Left renal cortex interstitium (tissue), 4 donors: ENCODE measurements around the gene TRRAP. TPM values are rescaled to one million over a fixed set of nuclear protein-coding genes. Genes with fewer than 3 reads are reported as not detected.

Source experiments
- DNase-seq, 4 donors: peaks; one replicate each; pipeline ENCODE4 v3.0.0-alpha.2; 2013; ENCODE audit warnings: low read depth in 4 of 4, low spot score in 2 of 4, missing footprints in 1 of 4
- polyA plus RNA-seq, 4 donors: library from polyadenylated mRNA; unstranded; fragments of 120-200 nt; gene quantifications; one replicate each; pipeline ENCODE4 v1.2.1, GENCODE V29; 2013; ENCODE audit not compliant: insufficient read length in 4 of 4

The TRRAP gene
- polyA plus RNA-seq, 4 donors, result 31.5 to 51.7 (median 39.0) TPM

DNA sequence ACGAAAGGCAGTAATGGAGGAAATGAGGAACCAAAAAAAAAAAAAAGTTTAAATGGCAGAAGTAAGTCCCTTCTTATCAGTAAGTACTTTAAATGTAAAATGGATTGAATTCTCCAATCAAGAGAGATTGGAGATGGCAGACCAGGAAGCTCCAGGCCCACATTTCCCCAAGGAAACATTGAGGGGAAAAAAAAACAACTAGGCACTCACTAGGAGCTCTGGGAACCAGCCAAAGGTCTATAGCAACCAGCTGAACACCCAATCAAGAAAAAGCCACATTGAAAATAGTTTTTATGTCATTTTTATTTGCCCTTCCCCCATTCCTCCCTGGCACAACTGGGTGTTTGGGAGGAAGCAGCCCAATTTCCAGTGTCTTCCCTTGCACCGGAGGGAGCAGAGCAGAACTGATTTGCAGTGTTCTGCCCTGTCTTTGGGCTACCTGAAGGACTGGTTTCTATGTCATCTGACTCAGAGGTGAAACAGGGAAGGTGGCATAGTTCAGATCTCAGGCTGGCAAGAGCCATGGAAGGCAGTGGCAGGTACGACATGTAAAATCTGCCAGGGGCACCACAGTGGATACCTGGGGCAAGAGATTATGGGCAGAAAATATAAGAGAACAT, 143.7 kb downstream of the TRRAP start:
- no peak for DNase-seq

DNA sequence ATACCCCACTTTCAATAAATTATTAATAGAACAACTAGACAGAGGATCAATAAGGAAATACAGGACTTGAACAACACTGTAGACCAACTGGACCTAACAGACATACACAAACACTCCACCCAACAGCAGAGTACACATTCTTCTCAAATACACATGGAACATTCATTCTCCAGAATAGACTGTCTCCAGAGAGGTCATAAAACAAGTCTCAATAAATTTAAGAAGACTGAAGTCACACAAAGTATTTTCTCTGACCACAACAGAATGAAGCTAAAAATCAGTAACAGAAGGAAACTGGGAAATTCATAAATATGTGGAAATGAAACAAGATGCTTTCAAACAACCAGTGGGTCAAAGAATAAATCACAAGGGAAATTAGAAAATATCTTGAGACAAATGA, 145.7 kb downstream of the TRRAP start:
- DNase-seq, result no peak

DNA sequence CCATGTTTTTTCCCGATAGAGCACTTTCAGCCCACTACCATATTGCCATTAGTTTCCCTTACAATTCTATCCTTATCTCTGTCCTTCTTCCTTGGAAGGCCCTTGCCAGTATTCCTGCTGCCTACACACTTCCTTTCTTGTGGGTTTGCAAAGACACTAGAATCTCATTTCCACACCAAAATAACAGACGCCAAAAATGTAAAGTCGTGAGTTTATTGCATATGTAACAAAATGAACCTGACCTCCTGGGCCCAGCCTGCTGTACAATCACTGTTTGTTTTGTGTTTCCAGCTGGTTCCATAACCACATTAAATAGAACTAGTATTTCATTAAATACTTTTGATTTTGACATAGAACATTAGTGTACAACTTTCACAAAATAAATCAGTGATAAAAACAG, 148.9 kb downstream of the TRRAP start:
- DNase-seq, result no peak

DNA sequence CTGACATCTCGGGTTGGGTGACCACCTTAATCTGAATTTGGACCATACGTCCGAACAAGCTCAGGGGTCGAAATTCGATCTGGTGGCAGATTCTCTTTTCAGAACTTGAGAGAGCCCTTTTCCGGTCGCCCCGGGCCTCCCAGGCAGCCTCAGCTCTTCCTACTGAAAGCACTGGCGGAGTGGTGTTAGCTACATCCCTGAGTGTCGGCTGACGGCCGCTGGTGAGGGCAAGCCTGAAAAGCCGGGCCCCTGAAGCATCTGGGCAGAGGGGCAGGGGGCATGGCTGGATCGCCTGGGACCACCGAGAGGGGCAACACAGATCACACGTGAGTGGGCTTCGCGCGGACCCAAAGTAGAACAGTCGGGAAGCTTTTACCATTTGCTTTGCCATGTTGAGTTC, 149.5 kb downstream of the TRRAP start:
- no peak for DNase-seq

DNA sequence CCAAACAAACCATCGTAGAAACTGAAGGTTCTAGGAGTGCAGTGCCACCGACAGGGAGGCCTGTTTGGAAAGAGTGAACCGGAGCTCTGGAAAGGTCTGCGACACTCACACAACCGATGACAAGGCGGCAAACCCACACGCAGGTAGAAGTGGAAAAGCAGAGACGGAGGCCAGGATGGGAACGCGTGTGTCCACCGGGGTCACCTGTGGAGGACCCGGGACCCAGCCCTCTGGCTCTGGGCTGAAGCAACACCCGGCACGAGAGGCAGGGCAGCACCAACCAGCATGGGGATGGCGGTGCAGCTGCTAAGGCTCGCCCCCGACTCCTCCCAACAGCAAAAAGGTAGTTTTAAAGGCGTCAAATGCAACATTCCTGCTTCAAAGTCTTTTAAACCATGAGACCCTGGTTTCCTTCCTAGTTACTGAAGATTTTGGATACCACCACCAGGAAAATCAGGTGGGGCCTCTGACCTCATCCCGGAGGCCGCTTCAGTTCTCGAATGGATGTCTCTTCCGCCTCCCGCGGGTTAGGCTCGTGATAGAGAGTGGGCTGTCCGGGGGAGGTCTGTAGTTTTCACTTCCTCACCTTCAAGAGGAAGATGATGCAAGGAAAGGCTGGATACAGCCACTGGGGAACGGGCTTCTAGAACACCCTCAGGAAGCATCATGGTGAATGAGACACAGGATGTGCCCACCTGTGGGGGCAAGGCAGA, 150.1 kb downstream of the TRRAP start:
- DNase-seq, result no peak

DNA sequence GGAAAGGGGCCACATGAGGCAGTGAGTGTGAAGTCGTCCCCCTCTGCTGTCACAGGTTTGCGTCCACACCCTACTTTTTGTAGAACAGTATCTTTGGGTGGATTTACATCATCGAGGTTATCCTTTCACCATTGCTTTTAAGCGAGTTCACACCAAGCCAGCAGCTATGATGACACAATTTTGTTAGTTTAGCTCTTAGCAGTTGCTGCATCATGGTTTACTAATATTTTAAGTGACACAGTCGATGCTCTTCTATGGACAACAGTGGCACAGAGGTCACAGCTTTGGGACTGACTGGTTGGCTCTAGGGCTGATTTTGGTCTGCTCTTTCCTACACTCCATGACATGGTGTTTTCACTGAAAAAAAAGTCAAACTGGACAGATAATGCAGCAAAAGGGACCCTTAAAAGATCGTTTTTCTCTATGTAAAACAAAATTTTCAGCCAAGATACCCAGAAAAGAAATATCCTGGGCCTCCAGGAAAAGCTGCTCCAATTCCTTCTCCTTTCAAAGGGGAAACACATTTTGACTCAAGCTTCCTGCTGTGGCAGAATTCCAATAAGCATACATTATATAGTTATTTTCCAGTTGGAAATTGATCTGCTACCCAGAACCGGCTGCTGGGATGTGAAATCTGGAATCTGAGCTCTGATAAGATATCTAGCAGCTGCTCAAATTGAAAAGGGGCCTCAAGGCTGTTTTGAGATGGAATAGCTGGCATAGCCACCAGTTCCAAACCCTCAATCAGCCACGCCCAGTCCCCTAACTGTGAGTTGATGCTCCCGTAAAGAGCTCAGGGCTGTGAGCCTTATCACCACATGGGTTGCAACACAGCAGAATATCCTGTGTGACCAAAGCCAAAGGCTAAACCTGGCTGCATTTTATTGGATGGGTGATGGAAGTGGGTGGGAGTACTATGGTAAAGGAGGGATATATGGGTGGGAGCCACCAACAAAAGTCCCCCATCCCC, 151.4 kb downstream of the TRRAP start:
- no peak for DNase-seq

DNA sequence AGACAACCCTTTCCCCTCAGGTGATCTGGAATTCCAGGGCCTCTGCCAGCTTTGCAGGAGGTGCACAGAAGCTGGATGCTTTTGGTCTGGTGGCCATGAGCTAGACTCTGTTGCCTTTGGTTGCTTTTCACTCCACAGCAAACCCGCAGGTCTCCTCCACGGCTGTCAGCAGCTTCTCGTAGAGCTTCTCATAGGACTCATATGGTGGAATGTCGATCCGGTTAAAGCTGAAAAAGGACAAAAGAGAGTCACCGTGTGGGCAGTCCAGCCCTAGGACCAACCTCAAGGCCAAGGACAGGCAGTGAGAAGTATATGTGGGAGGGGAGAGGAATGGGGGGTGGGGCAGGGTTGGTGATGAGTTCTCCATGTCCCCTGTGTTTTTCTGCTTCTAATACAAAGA, 152.1 kb downstream of the TRRAP start:
- no peak for DNase-seq

DNA sequence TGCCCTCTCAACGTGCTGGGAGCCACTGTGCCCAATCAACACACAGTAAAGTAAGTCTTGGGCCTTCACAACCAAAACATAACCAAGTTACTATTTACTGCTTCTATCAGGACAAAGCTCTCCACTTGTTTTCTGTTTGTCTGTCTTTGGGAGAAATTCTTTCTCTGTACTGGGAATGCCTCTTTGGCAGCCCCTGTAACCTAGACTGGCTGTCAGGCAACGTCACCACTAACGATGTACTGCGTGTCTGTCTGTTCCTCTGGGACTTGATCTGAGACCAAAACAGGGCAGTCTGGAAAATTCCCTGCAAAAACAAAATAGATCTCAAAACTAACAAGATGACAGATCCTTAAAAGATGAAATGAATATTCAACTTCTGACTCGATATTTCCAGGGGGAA, 152.6 kb downstream of the TRRAP start:
- DNase-seq, result no peak

DNA sequence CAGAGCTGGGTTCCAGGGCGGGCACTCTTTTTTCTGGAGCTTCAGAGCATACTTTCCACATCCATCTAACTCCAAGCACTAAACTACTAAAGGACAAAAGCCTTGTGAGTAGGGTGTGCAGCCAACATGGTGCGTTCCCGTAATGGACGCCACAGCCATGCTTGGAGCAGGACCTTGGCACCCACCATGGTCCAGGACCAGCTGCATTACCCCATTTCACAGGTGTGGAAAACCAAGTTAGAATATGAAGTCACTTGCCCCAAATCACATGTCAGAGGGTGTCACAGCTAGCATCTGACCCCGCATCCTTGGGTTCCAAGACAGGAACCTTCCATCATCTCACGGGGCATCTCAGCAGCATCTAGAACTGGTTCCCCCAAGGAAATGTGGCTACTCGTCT, 153.2 kb downstream of the TRRAP start:
- no peak for DNase-seq

DNA sequence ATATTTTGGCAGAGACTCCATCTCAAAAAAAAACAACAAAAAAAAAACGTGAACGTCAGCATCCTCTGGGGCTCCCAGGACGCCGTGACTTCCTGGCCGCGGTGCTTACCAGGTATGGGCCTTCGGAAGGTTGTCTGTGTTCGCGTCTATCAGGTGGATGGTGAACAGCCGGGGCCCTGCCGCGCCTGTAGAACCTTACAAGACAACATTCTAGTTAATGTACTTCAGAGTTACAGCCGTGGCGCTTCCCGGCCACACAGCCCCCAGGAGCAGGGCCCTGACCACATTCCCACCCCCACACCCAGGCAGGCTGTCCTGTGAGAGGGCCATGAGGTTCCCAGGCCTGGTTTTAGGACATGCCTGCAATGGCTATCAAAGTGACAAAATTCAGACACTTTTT, 154.6 kb downstream of the TRRAP start:
- no peak for DNase-seq

DNA sequence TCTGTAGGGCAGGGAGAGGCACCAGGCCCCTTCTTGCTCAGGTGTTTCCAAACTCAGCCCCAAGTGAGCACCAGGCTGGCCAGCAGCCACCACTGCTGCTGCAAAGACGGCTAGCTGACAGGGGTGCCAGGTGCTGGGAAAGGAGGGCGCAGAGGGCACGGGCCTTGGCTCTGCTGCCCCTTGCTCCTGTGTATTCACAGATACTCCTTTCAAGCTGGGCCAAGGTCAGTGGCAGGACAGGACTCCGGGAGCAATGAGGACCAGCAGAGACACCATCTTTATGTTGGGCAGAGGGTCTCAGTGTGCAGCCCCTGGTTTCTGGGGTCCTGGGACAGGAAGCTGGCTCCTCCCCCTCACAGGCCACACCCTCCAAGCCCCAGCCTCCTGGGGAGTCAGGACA, 155.4 kb downstream of the TRRAP start:
- no peak for DNase-seq

DNA sequence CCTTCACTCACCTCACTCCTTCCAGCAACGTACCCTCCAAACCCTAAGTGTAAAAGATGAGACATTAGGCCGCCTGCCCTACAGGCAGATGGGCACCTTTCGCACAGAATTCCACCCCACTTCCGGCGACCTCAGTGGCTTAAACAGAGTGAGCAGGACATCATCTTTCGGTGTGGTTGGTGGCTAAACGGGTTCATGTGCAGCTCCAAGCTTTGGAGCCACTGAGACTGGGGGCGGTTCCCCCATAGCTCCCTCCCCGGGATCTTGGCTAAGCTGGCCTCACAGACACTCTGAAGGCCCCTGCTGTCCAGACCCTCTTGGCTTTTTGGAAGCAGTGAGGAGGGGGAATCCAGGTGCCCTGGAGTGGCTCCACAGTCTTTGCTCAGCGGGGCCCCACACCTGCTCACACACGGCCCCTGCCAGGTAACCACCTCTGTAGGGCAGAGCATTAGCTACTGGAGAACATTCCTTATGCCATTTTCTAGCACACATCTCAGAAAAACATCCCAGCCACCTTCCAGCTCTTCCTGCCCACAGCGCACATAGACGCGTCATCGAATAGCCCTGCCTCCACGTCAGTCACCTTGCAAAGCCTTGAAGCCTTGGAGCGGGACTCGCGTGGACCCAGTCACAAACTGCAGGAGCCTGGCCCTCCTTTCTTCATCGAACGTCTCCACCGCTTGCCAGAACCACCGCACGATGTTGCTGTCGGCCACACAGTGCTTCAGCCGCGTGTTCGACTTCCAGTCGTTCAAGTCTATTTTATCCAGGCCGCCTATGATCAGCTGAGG, 156.8 kb downstream of the TRRAP start:
- DNase-seq, result no peak

DNA sequence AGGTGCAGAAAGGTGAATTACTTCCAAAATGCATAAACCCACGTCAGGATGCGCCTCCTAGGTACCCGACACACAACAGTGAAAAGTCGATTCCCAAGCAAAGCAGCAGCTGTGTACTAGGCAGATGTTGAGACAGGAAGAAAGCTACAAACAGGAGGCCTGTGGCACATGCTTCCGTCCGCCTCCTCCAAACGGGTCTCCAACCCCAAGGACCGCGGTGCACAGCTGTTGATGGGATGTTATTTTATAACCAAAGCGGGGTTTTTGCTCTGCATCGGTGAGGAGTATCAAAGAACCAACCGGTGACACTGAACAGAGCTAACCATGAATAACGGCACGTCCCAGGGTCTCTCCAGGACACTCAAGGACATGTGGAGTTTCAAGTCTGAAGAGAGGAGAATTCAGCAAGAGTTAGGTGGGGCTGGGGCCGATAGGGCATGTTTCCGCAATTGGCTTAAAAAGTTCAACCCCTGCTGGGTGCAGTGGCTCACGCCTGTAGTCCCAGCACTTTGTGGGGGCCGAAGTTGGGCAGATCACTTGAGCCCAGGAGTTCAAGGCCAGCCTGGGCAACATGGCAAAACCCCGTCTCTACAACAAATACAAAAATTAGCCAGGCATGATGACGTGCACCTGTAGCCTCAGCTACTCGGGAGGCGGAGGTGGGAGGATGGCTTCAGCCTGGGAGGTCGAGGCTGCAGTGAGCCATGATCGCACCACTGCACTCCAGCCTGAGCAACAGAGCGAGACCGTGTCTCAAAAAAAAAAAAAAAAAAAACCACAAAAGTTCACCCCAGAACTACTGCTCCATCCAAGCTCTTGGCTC, 157.6 kb downstream of the TRRAP start:
- no peak for DNase-seq

DNA sequence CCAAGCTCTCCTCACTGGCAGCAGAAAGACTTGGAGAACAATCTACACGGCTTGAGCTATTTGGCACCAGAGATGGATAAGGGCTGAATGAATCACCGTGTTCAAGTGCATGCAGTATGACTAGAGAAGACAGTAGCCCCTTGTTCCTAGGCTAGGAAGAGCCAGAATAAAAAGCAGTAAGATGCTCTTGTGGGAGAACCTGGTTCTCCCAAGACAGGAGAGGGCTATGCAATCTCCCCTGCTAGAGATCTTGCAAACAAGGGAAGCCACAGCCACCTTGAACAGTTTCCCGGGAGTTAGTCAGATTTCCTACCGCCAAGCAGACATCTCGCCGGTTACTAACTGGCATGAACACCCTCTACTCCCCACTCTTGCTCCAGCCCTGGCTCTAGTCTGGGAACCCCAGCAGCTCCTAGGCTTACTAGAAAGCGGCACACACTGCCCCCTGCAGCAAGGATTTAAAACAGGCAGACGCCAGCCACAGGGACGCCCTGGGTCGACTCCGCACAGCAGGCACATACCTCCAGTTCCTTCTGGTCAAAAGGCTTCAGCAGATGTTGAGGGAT, 158.3 kb downstream of the TRRAP start:
- DNase-seq, result no peak

DNA sequence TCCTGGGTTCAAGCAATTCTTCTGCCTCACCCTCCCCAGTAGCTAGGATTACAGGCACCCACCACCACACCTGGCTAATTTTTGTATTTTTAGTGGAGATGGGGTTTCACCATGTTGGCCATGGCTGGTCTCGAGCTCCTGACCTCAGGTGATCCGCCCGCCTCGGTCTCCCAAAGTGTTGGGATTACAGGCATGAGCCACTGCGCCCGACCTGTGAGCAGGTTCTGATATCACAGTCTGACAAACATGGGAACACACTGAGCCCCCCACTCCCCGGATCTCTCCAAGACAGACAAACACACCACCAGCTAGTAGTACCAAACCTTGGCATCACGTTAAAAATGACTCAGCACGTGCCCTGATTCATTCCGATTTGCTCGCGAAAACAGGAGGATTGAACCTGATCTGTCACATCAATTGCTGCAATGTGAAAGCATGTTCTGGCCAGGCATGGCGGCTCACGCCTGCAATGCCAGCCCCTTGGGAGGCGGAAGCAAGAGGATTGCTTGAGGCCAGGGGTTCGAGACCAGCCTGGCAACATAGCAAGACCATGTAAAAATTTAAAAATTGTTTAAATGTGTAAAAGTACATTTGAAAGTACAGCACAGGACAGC, 159.1 kb downstream of the TRRAP start:
- DNase-seq, result no peak

DNA sequence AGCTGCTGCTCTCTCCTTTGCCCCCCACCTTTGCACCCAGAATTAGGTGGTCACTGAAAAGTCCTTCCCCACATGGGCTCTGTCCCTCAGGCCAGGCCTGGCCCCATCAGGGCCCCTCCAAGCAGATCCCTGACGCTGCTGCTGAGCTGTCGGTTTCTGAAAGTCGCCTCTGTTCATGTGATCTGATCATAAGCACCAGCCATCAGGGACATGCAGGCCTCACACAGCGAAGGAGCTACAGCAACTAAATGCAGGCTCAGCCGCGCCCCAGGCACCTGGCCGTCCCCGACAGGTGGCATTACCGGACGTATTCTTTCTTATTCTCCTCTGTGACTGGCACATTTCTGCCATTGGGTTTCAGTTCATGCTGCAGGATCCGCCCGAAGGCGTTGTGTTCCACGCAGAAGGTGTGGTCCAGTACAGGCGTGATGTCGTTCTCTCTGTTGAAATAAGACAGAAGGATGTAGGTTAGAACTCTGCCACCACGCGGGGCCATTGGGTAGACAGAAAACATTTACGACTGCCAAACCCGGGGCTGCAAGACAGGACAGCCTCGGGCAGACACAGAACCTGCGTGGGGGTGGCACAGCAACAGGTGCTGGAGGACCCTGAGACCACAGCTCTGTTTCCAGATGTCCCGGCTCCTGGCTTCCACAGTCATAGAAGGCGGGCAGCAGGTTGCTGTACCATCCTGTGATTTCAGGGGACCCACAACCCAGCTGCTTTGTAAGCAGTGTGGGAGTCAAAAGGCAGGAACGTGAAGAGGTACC, 159.9 kb downstream of the TRRAP start:
- DNase-seq, result no peak

DNA sequence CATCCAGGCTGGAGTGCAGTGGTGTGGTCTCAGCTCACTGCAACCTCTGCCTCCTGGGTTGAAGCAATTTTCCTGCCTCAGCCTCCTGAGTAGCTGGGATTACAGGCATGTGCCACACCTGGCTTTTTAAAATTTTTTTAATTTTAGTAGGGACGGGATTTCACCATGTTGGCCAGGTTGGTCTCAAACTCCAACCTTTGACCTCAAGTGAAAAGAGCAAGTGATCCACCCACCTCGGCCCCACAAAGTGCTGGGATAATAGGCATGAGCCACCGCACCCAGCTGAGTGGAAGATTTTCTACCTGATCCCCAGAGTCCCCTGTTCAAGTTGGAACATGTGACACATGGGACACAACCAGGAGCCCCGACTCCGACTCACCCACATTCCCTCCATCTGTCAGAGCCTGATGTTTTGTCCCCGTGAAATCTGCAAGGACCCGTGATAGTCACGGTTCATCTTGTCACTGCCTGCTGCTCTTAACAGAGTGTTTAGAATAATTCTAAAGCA, 161.1 kb downstream of the TRRAP start:
- no peak for DNase-seq
